WTC11 (cell line): Measurements from ENCODE around the gene CREBBP.

Source experiments
- GABPB1 ChIP-seq: sonication (generic); formaldehyde crosslinking; IDR thresholded peaks from 2 replicates; pipeline ENCODE4 v1.8.1; 2023; ENCODE audit warnings: mild to moderate bottlenecking, missing genetic modification reagents
- JAZF1 ChIP-seq: fragments of 250-450 bp; sonication (Bioruptor Pico); IDR thresholded peaks from 2 replicates; pipeline ENCODE4 v1.9.0; 2021; ENCODE audit warnings: moderate library complexity, mild to moderate bottlenecking, inconsistent platforms
- NR1H2 ChIP-seq: sonication (generic); formaldehyde crosslinking; IDR thresholded peaks from 2 replicates; pipeline ENCODE4 v1.9.0; 2021; ENCODE audit warnings: mild to moderate bottlenecking, moderate library complexity, missing genetic modification reagents
- NR3C1 ChIP-seq: sonication (generic); formaldehyde crosslinking; conservative IDR thresholded peaks from 2 replicates; pipeline ENCODE4 v1.8.1; 2023; ENCODE audit warnings: low read depth, mild to moderate bottlenecking, missing genetic modification reagents
- RELA ChIP-seq: sonication (generic); formaldehyde crosslinking; IDR thresholded peaks from 2 replicates; pipeline ENCODE4 v1.8.1; 2022; ENCODE audit warnings: missing genetic modification reagents, mild to moderate bottlenecking, borderline replicate concordance
- SOX15 ChIP-seq: fragments of 250-450 bp; sonication (Bioruptor Pico); IDR thresholded peaks from 2 replicates; pipeline ENCODE4 v1.9.0; 2021; ENCODE audit warnings: mild to moderate bottlenecking
- TEAD1 ChIP-seq: sonication (generic); formaldehyde crosslinking; IDR thresholded peaks from 2 replicates; pipeline ENCODE4 v1.8.0; 2022; ENCODE audit warnings: mild to moderate bottlenecking, missing genetic modification reagents
- TF ChIP-seq, protein P1 (sequence below): fragments of 250-450 bp; sonication (Bioruptor Pico); IDR thresholded peaks from 2 replicates; pipeline ENCODE4 v1.9.0; 2021; ENCODE audit warnings: moderate library complexity, mild to moderate bottlenecking, inconsistent platforms, borderline replicate concordance
- TF ChIP-seq, protein P2 (sequence below): sonication (generic); formaldehyde crosslinking; IDR thresholded peaks from 2 replicates; pipeline ENCODE4 v1.8.0; 2022; ENCODE audit warnings: mild to moderate bottlenecking, missing genetic modification reagents
- TF ChIP-seq, protein P3 (sequence below): fragments of 200-600 bp; IDR thresholded peaks from 2 replicates; pipeline ENCODE4 v1.8.0; 2022; ENCODE audit warnings: antibody characterized with exemption
- TF ChIP-seq, protein P4 (sequence below): sonication (generic); formaldehyde crosslinking; IDR thresholded peaks from 2 replicates; pipeline ENCODE4 v1.8.0; 2023; ENCODE audit warnings: missing genetic modification reagents
- TF ChIP-seq, protein P5 (sequence below): sonication (generic); formaldehyde crosslinking; IDR thresholded peaks from 2 replicates; pipeline ENCODE4 v1.8.1; 2023; ENCODE audit warnings: mild to moderate bottlenecking, missing genetic modification reagents, moderate library complexity

DNA sequence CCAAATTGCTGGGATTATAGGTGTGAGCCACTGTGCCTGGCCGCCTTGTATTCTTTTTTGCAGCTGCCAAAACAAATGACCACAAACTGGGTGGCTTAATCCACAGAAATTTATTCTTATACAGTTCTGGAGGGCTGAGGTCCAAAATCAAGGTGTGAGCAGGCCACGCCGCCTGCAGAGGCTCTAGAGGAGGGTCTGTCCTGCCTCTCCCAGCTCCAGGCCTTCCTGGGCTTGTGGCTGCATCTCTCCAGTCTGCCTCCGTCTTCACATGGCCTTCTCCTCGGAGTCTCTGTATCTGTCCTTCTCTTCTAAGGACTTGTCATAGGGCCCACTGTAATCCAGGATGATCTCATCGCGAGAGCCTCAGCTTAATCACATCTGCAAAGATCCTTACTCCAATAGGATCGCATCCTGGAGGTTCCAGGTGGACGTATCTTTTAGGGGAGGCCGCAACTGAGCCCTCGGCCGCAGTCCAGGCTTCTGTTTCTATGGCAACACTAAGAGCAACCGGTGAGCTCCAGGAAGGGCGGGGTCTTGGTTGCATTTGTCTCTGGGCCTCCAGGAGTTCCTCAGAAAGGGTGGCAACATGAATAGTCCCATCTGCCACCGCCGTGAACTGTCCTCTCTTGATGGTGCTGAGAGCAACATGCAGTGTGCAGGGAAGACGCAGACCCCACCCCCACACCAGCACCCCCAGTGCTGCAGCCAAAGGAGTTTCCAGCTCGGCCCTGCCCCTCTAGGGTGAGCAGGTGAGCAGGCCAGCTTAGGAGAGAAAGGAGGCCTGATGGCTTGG lies 29.5 kb upstream of the CREBBP start:
- TF ChIP-seq, protein P1, sequence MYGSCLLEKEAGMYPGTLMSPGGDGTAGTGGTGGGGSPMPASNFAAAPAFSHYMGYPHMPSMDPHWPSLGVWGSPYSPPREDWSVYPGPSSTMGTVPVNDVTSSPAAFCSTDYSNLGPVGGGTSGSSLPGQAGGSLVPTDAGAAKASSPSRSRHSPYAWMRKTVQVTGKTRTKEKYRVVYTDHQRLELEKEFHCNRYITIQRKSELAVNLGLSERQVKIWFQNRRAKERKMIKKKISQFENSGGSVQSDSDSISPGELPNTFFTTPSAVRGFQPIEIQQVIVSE (CRISPR knock-in tag) = no peak
- TF ChIP-seq, protein P2, sequence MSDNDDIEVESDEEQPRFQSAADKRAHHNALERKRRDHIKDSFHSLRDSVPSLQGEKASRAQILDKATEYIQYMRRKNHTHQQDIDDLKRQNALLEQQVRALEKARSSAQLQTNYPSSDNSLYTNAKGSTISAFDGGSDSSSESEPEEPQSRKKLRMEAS (CRISPR knock-in tag) = no peak
- TF ChIP-seq JAZF1 (CRISPR knock-in tag) = no peak
- TF ChIP-seq TEAD1 (CRISPR knock-in tag) = no peak
- TF ChIP-seq, protein P3, sequence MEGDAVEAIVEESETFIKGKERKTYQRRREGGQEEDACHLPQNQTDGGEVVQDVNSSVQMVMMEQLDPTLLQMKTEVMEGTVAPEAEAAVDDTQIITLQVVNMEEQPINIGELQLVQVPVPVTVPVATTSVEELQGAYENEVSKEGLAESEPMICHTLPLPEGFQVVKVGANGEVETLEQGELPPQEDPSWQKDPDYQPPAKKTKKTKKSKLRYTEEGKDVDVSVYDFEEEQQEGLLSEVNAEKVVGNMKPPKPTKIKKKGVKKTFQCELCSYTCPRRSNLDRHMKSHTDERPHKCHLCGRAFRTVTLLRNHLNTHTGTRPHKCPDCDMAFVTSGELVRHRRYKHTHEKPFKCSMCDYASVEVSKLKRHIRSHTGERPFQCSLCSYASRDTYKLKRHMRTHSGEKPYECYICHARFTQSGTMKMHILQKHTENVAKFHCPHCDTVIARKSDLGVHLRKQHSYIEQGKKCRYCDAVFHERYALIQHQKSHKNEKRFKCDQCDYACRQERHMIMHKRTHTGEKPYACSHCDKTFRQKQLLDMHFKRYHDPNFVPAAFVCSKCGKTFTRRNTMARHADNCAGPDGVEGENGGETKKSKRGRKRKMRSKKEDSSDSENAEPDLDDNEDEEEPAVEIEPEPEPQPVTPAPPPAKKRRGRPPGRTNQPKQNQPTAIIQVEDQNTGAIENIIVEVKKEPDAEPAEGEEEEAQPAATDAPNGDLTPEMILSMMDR = no peak
- TF ChIP-seq NR1H2 = no peak
- no peak for TF ChIP-seq NR3C1
- TF ChIP-seq RELA (CRISPR knock-in tag) = no peak
- no peak for TF ChIP-seq GABPB1 (CRISPR knock-in tag)
- no peak for TF ChIP-seq SOX15
- TF ChIP-seq, protein P4, sequence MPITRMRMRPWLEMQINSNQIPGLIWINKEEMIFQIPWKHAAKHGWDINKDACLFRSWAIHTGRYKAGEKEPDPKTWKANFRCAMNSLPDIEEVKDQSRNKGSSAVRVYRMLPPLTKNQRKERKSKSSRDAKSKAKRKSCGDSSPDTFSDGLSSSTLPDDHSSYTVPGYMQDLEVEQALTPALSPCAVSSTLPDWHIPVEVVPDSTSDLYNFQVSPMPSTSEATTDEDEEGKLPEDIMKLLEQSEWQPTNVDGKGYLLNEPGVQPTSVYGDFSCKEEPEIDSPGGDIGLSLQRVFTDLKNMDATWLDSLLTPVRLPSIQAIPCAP (CRISPR knock-in tag) = no peak
- TF ChIP-seq, protein P5, sequence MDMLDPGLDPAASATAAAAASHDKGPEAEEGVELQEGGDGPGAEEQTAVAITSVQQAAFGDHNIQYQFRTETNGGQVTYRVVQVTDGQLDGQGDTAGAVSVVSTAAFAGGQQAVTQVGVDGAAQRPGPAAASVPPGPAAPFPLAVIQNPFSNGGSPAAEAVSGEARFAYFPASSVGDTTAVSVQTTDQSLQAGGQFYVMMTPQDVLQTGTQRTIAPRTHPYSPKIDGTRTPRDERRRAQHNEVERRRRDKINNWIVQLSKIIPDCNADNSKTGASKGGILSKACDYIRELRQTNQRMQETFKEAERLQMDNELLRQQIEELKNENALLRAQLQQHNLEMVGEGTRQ (CRISPR knock-in tag) = no peak
